Amygdala (tissue), 56 donors: ENCODE measurements around the gene NSRP1.
"Not testable (repeated sequence)": the region's sequence is repeated elsewhere in the genome, so short reads cannot be mapped to it uniquely, and the experiment has no call there.

ENCODE experiments used
- DNase-seq, 56 donors: peaks; one replicate each; lab custom pipeline; 2025; lab: John Stamatoyannopoulos, UW

Gene NSRP1

GRCh38 chr17:30218799-30219198 is 102.2 kb downstream of the NSRP1 start:
- DNase-seq: no peak

- no peak for DNase-seq
These were observed 102.7 kb downstream of the NSRP1 start for GRCh38 chr17:30219315-30219714.

- no peak for DNase-seq
These were observed 103.2 kb downstream of the NSRP1 start for GRCh38 chr17:30219833-30220232.

GRCh38 chr17:30220414-30220813 is 103.8 kb downstream of the NSRP1 start:
- DNase-seq: no peak

- DNase-seq: no peak
These were observed 104.7 kb downstream of the NSRP1 start for GRCh38 chr17:30221346-30221745.

GRCh38 chr17:30222251-30222650 is 105.6 kb downstream of the NSRP1 start:
- no peak for DNase-seq

GRCh38 chr17:30222721-30223175 is 106.1 kb downstream of the NSRP1 start:
- no peak for DNase-seq

- DNase-seq: no peak
These were observed 107.9 kb downstream of the NSRP1 start for GRCh38 chr17:30224419-30224960.

GRCh38 chr17:30225112-30225511 is 108.5 kb downstream of the NSRP1 start:
- DNase-seq: no peak

- no peak for DNase-seq
These were observed 109.4 kb downstream of the NSRP1 start for GRCh38 chr17:30225919-30226553.

- DNase-seq: no peak
These were observed 110.3 kb downstream of the NSRP1 start for GRCh38 chr17:30226878-30227277.

- no peak for DNase-seq
These were observed 111.4 kb downstream of the NSRP1 start for GRCh38 chr17:30228011-30228410.

GRCh38 chr17:30229012-30229411 is 112.4 kb downstream of the NSRP1 start:
- no peak for DNase-seq

- DNase-seq: not testable (repeated sequence)
These were observed 113.4 kb downstream of the NSRP1 start for GRCh38 chr17:30230009-30230408.

- DNase-seq: no peak
These were observed 114.0 kb downstream of the NSRP1 start for GRCh38 chr17:30230596-30231125.

GRCh38 chr17:30232015-30232823 is 115.6 kb downstream of the NSRP1 start:
- no peak for DNase-seq

GRCh38 chr17:30232824-30233427 is 116.3 kb downstream of the NSRP1 start:
- DNase-seq: no peak

- no peak for DNase-seq
These were observed 117.7 kb downstream of the NSRP1 start for GRCh38 chr17:30234296-30234695.

- DNase-seq: no peak
These were observed 118.3 kb downstream of the NSRP1 start for GRCh38 chr17:30234964-30235363.

GRCh38 chr17:30235386-30236296 is 119.0 kb downstream of the NSRP1 start, which contains the start of gene SLC6A4:
SLC6A4 (minus strand) TSS chr17:30235697; CDS start chr17:30221958, 13,739 bp downstream.
- DNase-seq: no peak
